Measurements from ENCODE around the gene TGM6.
A peak's percentile ranks its signal among the peaks of the same experiment; 100 is the strongest.

TGM6 gene

GRCh38 chr20:2390951-2391675 is 10.4 kb downstream of the TGM6 start:
- Histone ChIP-seq H3K27ac (replicated peaks) (no peak overlapping the region), H3K27me3 (ENCODE audit: insufficient read depth, poor library complexity, severe bottlenecking) (no peaks in the 10 kb centered on the region), H3K4me3 (replicated peaks; ENCODE audit: insufficient read depth, low read length) (no peak overlapping the region)
- TF ChIP-seq CTCF (IDR thresholded peaks at IDR 0.05; ENCODE audit: insufficient read depth, low read length), result no peak
- TF ChIP-seq POLR2AphosphoS5 (IDR thresholded peaks at IDR 0.05; ENCODE audit: low read depth), result no peak
- TF ChIP-seq REST (IDR thresholded peaks at IDR 0.05; ENCODE audit: insufficient replicate concordance, low read depth), result no peak
- TF ChIP-seq SPI1 (IDR thresholded peaks at IDR 0.05; ENCODE audit: borderline replicate concordance, low read depth), result peak; percentile 87; the same call in 1 of the 2 replicates
- no peak for TF ChIP-seq GABPA (IDR thresholded peaks at IDR 0.05; ENCODE audit: low read depth)
- peak in 1 of 2 experiments; percentile 5 for DNase-seq (ENCODE audit: low read depth in 1 of 2, low spot score in 1 of 2)

- no peak for DNase-seq (ENCODE audit: low read depth in 1 of 2, low spot score in 1 of 2)
- TF ChIP-seq GABPA (IDR thresholded peaks at IDR 0.05; ENCODE audit: low read depth) (no peak), REST (IDR thresholded peaks at IDR 0.05; ENCODE audit: insufficient replicate concordance, low read depth) (no peak), CTCF (IDR thresholded peaks at IDR 0.05; ENCODE audit: insufficient read depth, low read length) (no peak), SPI1 (IDR thresholded peaks at IDR 0.05; ENCODE audit: borderline replicate concordance, low read depth) (no peak), POLR2AphosphoS5 (IDR thresholded peaks at IDR 0.05; ENCODE audit: low read depth) (no peak)
- no peaks in the 10 kb centered on the region for H3K27me3 ChIP-seq (ENCODE audit: insufficient read depth, poor library complexity, severe bottlenecking)
- H3K4me3 ChIP-seq (replicated peaks; ENCODE audit: insufficient read depth, low read length), result no peak overlapping the region
- no peak overlapping the region for H3K27ac ChIP-seq (replicated peaks)
Observed at GRCh38 chr20:2394411-2395055, 13.8 kb downstream of the TGM6 start.

- TF ChIP-seq POLR2AphosphoS5 (IDR thresholded peaks at IDR 0.05; ENCODE audit: low read depth) (no peak), CTCF (IDR thresholded peaks at IDR 0.05; ENCODE audit: insufficient read depth, low read length) (no peak), SPI1 (IDR thresholded peaks at IDR 0.05; ENCODE audit: borderline replicate concordance, low read depth) (no peak), REST (IDR thresholded peaks at IDR 0.05; ENCODE audit: insufficient replicate concordance, low read depth) (no peak), GABPA (IDR thresholded peaks at IDR 0.05; ENCODE audit: low read depth) (no peak)
- Histone ChIP-seq H3K27ac (replicated peaks) (no peak overlapping the region), H3K27me3 (ENCODE audit: insufficient read depth, poor library complexity, severe bottlenecking) (no peaks in the 10 kb centered on the region), H3K4me3 (replicated peaks; ENCODE audit: insufficient read depth, low read length) (no peak overlapping the region)
- DNase-seq (ENCODE audit: low read depth in 1 of 2, low spot score in 1 of 2), result no peak
Observed at GRCh38 chr20:2395136-2395535, 14.4 kb downstream of the TGM6 start.

Data from HL-60 (cell line).